Stimulated activated naive CD8-positive, alpha-beta T cell treated with anti-CD3 and anti-CD28 coated beads, Interleukin-15, amount 100 ng/mL, for 72 hours (primary cell): Measurements from ENCODE around the gene TUNAR.
A peak's percentile ranks its signal among the peaks of the same experiment; 100 is the strongest.

Experiments used
- ATAC-seq: fragments of 150-1000 bp; cut with Tn5 transposase; 2 replicates; pipeline ENCODE4 v1.10.0; 2021; ENCODE audit warnings: mild to moderate bottlenecking, moderate library complexity
- DNase-seq, 2 donors: peaks; one replicate each; pipeline ENCODE4 v3.0.0; 2021 to 2022
- H3K27ac Mint-ChIP-seq, 2 donors: one replicate each; pipeline ENCODE4 v1.8.0; 2022; ENCODE audit warnings: mild to moderate bottlenecking in 2 of 2, mixed read lengths in 2 of 2, moderate library complexity in 2 of 2
- H3K27me3 Mint-ChIP-seq: one replicate; pipeline ENCODE4 v1.8.0; 2022; ENCODE audit warnings: mixed read lengths
- H3K4me1 Mint-ChIP-seq: one replicate; pipeline ENCODE4 v1.8.0; 2022; ENCODE audit warnings: mild to moderate bottlenecking, mixed read lengths
- H3K4me3 Mint-ChIP-seq, 2 donors: one replicate each; pipeline ENCODE4 v1.8.0; 2022; ENCODE audit warnings: mild to moderate bottlenecking in 2 of 2, mixed read lengths in 2 of 2, moderate library complexity in 1 of 2
- H3K9me3 Mint-ChIP-seq, 2 donors: one replicate each; pipeline ENCODE4 v1.8.0; 2022; ENCODE audit warnings: mixed read lengths in 2 of 2

TUNAR gene

DNA sequence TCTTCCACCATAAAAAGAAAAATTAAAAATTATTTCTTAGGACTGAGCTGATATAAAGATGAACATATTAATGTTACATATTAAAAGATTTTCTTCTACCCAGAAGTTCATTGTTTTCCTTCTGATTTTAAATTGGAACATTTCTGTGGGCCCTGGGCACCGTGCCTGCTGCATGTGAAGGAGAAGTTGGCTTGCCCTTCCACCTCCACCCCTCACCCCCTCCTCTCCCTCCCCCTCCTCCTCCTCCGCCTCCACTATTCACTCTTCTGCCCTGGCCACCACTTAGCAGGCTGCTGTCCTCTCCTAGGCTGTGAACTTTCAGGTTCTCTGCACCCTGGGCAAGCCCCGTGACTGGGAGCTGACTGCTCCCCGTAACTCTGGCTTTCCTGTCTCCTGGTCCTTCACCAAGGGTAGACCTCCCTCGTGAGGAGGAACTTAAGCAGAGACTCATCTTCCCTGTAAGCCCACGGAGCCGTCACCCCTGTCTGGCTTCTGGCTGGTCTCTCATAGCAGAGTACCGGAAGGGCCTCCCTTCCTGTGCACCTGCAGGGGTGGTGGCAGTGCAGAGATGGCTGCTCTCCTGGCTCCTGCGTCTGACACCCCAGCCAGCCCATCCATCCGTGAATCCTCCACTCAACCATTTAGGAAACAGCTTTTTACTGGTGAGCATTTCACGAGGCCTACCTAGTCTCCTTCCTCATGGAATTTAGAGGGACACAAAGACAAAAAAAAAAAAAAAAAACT is 12.8 kb downstream of the TUNAR start:
- ATAC-seq = no peak
- H3K27ac Mint-ChIP-seq = no peak overlapping the region
- no peaks in the 10 kb centered on the region for H3K9me3 Mint-ChIP-seq
- DNase-seq = no peak
- peaks cover 18% of the 10 kb centered on the region for H3K27me3 Mint-ChIP-seq
- no peaks in the 10 kb centered on the region for H3K4me1 Mint-ChIP-seq
- H3K4me3 Mint-ChIP-seq = no peak overlapping the region

- ATAC-seq = no peak
- H3K27me3 Mint-ChIP-seq = peaks cover 26% of the 10 kb centered on the region
- DNase-seq = no peak
- no peaks in the 10 kb centered on the region for H3K4me1 Mint-ChIP-seq
- H3K4me3 Mint-ChIP-seq = no peak overlapping the region
- H3K27ac Mint-ChIP-seq = peak overlapping the region in 1 of 2 donors; percentile 45
- no peaks in the 10 kb centered on the region for H3K9me3 Mint-ChIP-seq
Measured at GRCh38 chr14:95891742-95892141, 15.1 kb downstream of the TUNAR start.

- ATAC-seq (no peak), DNase-seq (no peak)
- H3K4me1 Mint-ChIP-seq = no peaks in the 10 kb centered on the region
- peak overlapping the region in 1 of 2 donors; percentile 45 for H3K27ac Mint-ChIP-seq
- no peaks in the 10 kb centered on the region for H3K9me3 Mint-ChIP-seq
- H3K4me3 Mint-ChIP-seq = no peak overlapping the region
- H3K27me3 Mint-ChIP-seq = peaks cover 26% of the 10 kb centered on the region
Measured at GRCh38 chr14:95892142-95892541, 15.5 kb downstream of the TUNAR start.

GRCh38 chr14:95895720-95896119 is 19.1 kb downstream of the TUNAR start:
- ATAC-seq (peak; percentile 43), DNase-seq (no peak)
- Mint-ChIP-seq H3K27me3 (peaks cover 36% of the 10 kb centered on the region), H3K27ac (no peak overlapping the region), H3K4me3 (no peak overlapping the region), H3K4me1 (no peaks in the 10 kb centered on the region), H3K9me3 (no peaks in the 10 kb centered on the region)

DNA sequence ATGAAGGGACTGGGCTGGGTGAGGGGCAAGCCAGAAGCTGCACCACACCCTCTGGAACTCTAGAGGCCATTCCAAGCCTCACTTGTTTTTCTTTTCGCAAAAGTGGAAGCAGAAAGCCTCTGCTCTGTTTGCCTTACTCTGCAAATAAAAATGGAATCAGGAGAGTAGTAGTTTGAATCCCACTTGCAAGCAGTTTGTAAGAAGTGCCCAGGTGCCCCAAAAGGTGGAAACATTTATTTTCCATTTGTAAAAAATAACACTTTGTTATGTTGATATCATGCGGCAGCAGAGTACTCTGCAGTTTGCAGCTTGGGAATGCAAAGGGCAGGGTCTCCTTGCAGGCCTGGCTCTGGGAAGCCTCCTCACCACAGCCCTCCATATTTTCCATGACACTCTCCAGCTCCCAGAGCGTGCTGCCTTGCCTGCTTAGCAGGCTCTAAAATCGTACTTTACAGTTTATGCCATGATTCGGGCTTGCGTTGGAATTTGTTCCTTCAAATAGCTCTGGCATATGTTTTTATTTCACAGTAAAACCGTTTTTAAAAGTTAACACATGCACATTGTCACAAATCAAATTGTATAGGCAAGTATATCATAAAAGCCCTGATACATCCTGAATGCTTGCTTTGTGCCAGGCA is 20.0 kb downstream of the TUNAR start:
- no peak for DNase-seq
- no peak for ATAC-seq
- H3K27ac Mint-ChIP-seq = no peak overlapping the region
- peaks cover 36% of the 10 kb centered on the region for H3K27me3 Mint-ChIP-seq
- H3K4me3 Mint-ChIP-seq = no peak overlapping the region
- no peaks in the 10 kb centered on the region for H3K9me3 Mint-ChIP-seq
- H3K4me1 Mint-ChIP-seq = no peaks in the 10 kb centered on the region

- ATAC-seq (no peak), DNase-seq (no peak)
- no peak overlapping the region for H3K27ac Mint-ChIP-seq
- H3K27me3 Mint-ChIP-seq = peaks cover 36% of the 10 kb centered on the region
- H3K4me3 Mint-ChIP-seq = no peak overlapping the region
- H3K9me3 Mint-ChIP-seq = no peaks in the 10 kb centered on the region
- H3K4me1 Mint-ChIP-seq = no peaks in the 10 kb centered on the region
Measured at GRCh38 chr14:95897280-95897679, 20.6 kb downstream of the TUNAR start.

GRCh38 chr14:95901054-95901453 is 24.4 kb downstream of the TUNAR start:
- DNase-seq = no peak
- H3K4me3 Mint-ChIP-seq = no peak overlapping the region
- H3K4me1 Mint-ChIP-seq = no peaks in the 10 kb centered on the region
- H3K27me3 Mint-ChIP-seq = peaks cover 29% of the 10 kb centered on the region
- no peak overlapping the region for H3K27ac Mint-ChIP-seq
- no peaks in the 10 kb centered on the region for H3K9me3 Mint-ChIP-seq
- ATAC-seq = no peak

DNA sequence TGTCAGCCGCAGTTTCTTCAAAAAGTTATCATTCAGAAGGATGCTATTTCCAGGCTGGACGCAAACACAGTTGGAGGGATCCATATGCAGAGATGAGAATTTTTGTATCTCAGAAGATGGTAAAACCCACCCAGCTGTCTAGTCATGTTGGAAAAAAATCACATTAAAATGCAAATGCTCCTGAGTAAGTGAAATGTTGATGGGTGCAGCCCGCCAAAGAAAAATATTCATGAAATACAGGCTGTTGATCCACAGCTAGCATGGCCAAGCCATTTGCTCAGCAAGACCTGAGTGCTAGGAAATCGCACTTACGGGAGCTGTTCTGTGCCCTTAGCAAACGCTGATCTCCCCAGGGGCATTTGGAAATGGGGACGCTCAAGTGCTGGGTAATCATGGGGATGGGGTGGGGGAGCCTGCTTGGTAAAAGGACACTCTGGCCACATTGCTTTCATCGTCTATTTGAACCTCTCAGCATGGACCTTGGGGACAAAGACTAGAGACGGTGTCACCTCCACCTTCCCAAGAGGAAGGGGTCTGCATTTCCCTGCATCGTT is 25.7 kb downstream of the TUNAR start:
- H3K4me1 Mint-ChIP-seq = no peaks in the 10 kb centered on the region
- peaks cover 26% of the 10 kb centered on the region for H3K27me3 Mint-ChIP-seq
- H3K27ac Mint-ChIP-seq = no peak overlapping the region

GRCh38 chr14:95903165-95903564 is 26.5 kb downstream of the TUNAR start:
- H3K27ac Mint-ChIP-seq = no peak overlapping the region
- H3K27me3 Mint-ChIP-seq = peaks cover 18% of the 10 kb centered on the region
- ATAC-seq = no peak
- H3K9me3 Mint-ChIP-seq = no peaks in the 10 kb centered on the region
- DNase-seq = no peak
- no peaks in the 10 kb centered on the region for H3K4me1 Mint-ChIP-seq
- no peak overlapping the region for H3K4me3 Mint-ChIP-seq

More for the DNA sequence above, 25.7 kb downstream of the TUNAR start:
- ATAC-seq (no peak), DNase-seq (no peak)
- no peak overlapping the region for H3K4me3 Mint-ChIP-seq
- no peaks in the 10 kb centered on the region for H3K9me3 Mint-ChIP-seq

- H3K4me1 Mint-ChIP-seq = no peaks in the 10 kb centered on the region
- H3K27ac Mint-ChIP-seq = no peak overlapping the region
- peaks cover 18% of the 10 kb centered on the region for H3K27me3 Mint-ChIP-seq
- no peaks in the 10 kb centered on the region for H3K9me3 Mint-ChIP-seq
- DNase-seq = no peak
- H3K4me3 Mint-ChIP-seq = no peak overlapping the region
- no peak for ATAC-seq
Measured at GRCh38 chr14:95903616-95904107, 27.0 kb downstream of the TUNAR start.

DNA sequence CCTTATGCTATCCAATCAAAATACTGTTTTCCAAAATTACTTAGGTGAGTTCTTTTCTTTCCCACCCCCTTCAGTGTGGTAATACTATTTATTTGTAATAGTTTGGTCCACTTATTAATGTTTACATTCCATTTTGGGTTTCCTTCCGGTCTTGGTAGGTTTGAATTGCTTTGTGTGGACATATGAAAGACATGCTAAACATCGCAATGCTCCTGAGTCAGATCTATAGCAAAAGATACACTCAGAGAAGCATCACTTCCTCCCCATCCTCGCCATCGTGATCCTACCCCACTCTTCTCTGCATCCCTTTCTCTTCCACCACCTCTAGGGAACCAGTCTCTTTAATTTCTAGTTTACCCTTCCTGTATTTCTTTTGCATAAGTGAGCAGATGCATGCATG is 30.0 kb downstream of the TUNAR start:
- DNase-seq (no peak), ATAC-seq (no peak)
- H3K9me3 Mint-ChIP-seq = no peaks in the 10 kb centered on the region
- peaks cover 15% of the 10 kb centered on the region for H3K27me3 Mint-ChIP-seq
- no peak overlapping the region for H3K27ac Mint-ChIP-seq
- no peak overlapping the region for H3K4me3 Mint-ChIP-seq
- H3K4me1 Mint-ChIP-seq = no peaks in the 10 kb centered on the region

GRCh38 chr14:95910628-95911027 is 34.0 kb downstream of the TUNAR start:
- DNase-seq (no peak), ATAC-seq (no peak)
- no peaks in the 10 kb centered on the region for H3K4me1 Mint-ChIP-seq

DNA sequence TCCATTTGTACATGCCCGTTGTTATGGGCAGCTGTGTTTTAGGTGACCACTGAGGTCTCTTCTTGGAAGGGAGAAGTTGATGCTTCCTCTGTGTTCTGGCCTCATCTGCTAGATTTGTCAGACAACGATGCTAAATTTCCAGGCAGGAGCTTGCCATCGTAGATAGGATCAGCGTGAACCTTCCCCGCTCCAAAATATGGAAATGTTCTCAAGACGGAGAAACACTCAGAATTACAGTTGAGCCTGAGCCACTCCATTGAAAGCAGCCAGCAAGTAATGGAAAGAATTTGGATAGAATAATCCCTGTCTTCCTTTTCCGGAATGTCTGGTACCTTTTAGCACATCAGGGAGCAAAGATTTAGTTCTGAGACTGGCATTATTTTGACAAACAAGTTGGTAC is 34.8 kb downstream of the TUNAR start:
- no peaks in the 10 kb centered on the region for H3K4me1 Mint-ChIP-seq
- peaks cover 7% of the 10 kb centered on the region for H3K27me3 Mint-ChIP-seq
- ATAC-seq (no peak), DNase-seq (no peak)
- H3K27ac Mint-ChIP-seq = no peak overlapping the region
- no peak overlapping the region for H3K4me3 Mint-ChIP-seq
- no peaks in the 10 kb centered on the region for H3K9me3 Mint-ChIP-seq

More at GRCh38 chr14:95910628-95911027, 34.0 kb downstream of the TUNAR start:
- no peak overlapping the region for H3K4me3 Mint-ChIP-seq
- H3K27ac Mint-ChIP-seq = no peak overlapping the region
- no peaks in the 10 kb centered on the region for H3K9me3 Mint-ChIP-seq
- peaks cover 7% of the 10 kb centered on the region for H3K27me3 Mint-ChIP-seq

DNA sequence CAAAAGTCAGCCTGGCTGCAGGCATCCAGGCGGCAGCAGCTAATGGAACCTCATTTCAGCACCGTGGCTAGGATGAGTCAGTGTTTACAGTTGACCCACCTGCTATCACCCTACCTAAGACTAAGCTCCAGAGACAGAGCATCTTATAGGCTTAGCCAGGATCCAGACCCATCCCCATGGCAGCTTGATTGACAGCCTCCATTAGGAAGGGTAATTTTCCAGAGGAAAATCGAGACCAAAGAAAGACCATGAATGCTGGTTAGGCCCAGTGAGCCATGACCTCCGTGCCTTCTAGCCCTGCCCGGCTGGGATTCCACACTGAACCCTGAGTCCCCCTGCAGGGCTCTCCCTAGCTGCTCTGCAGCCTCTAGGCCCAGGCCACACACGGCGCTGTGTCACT is 38.7 kb downstream of the TUNAR start:
- no peak for ATAC-seq
- Mint-ChIP-seq H3K4me1 (no peaks in the 10 kb centered on the region), H3K27me3 (peaks cover 30% of the 10 kb centered on the region)

DNA sequence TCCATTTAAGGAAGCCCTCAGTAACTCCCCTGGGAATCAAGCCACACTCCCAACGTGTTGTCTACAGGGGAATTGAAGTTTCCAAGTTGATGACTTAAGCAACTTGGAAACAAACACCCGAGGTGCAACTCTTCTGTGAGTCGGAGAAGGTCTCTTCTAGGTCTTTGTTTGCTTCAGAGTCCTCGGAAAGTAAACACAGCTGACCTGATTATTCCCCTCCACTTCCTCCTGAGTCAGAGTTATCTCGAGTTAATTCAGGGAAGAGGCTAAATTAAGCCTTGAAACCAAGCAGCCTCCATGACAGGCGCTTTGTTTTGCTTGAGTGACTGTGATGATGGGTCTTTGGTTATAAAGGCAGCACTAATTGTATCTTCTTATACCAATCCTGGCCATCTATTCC is 41.8 kb downstream of the TUNAR start:
- no peak overlapping the region for H3K4me3 Mint-ChIP-seq
- no peak overlapping the region for H3K27ac Mint-ChIP-seq
- no peaks in the 10 kb centered on the region for H3K4me1 Mint-ChIP-seq
- DNase-seq (no peak), ATAC-seq (no peak)
- peaks cover 23% of the 10 kb centered on the region for H3K27me3 Mint-ChIP-seq
- no peaks in the 10 kb centered on the region for H3K9me3 Mint-ChIP-seq

More for the DNA sequence above, 38.7 kb downstream of the TUNAR start:
- no peak overlapping the region for H3K4me3 Mint-ChIP-seq
- no peak overlapping the region for H3K27ac Mint-ChIP-seq
- H3K9me3 Mint-ChIP-seq = no peaks in the 10 kb centered on the region
- no peak for DNase-seq

DNA sequence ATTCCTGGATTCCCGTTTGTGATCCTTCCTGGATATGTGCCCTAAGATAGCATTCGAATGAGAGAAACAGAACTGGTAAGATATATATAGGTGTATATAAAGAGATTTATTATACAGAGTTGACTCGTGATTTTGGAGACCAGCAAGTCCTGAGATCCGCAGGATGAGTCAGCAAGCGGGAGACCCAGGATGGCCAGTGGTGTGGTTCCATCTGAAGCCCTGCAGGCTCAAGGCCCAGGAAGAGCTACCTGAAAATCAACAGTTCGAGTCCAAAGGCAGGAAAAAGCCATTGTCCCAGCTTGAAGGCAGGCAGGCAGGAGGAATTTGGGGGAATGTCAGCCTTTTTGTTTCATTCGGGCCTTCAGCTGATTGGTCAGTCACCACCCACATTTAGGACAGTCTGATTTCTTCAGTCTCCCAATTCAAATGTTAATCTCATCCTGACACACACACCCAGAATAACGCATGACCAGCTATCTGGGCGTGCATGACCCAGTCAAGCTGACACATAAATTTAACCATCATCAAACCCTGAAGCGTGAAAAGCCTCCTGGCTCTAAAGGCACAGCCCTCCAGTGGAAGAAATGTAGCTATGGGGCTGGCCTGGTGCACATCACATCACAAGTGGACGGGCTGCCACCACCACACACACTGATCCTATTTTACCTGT is 44.3 kb downstream of the TUNAR start:
- ATAC-seq = no peak
- Mint-ChIP-seq H3K27me3 (peaks cover 32% of the 10 kb centered on the region), H3K4me3 (no peak overlapping the region), H3K4me1 (no peaks in the 10 kb centered on the region), H3K9me3 (no peaks in the 10 kb centered on the region), H3K27ac (no peak overlapping the region)
- DNase-seq = no peak
